Measurements from ENCODE around the gene MEX3D.

- TF ChIP-seq, protein P1, sequence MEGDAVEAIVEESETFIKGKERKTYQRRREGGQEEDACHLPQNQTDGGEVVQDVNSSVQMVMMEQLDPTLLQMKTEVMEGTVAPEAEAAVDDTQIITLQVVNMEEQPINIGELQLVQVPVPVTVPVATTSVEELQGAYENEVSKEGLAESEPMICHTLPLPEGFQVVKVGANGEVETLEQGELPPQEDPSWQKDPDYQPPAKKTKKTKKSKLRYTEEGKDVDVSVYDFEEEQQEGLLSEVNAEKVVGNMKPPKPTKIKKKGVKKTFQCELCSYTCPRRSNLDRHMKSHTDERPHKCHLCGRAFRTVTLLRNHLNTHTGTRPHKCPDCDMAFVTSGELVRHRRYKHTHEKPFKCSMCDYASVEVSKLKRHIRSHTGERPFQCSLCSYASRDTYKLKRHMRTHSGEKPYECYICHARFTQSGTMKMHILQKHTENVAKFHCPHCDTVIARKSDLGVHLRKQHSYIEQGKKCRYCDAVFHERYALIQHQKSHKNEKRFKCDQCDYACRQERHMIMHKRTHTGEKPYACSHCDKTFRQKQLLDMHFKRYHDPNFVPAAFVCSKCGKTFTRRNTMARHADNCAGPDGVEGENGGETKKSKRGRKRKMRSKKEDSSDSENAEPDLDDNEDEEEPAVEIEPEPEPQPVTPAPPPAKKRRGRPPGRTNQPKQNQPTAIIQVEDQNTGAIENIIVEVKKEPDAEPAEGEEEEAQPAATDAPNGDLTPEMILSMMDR (IDR thresholded peaks at IDR 0.05; ENCODE audit: poor library complexity), result no peak
- TF ChIP-seq EZH2phosphoT487 (IDR thresholded peaks at IDR 0.05; ENCODE audit: low read depth, severe bottlenecking, unreplicated experiment), result no peak
These were observed 31.3 kb upstream of the MEX3D start for GRCh38 chr19:1599460-1599846.

All from hepatocyte (in vitro differentiated cells).